ENCODE results near the gene ZCCHC10. TPM values are rescaled to one million over a fixed set of nuclear protein-coding genes. Genes with fewer than 3 reads are reported as not detected.

The ZCCHC10 gene
- total and polyA plus RNA-seq, 4 donors, result 5.1 to 24.2 (median 9.8) TPM

DNA sequence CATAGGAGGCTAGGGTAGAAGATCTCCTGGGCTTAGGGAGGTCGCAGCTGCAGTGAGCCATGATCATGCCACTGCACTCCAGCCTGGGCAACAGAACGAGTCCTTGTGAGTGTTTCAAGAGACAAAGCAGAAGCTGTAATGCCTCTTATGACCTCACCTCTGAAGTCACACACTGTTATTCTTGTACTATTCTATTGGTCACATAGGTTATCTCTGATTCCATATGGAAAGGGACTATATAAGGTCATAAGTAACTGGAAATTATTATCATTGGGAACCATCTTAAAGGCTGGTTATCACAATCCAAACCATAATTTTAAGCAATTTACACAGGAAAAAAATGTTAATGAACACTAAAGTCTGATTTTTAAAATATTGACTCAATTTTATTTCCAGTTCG, 45.1 kb downstream of the ZCCHC10 start (continued):
- TF ChIP-seq, protein P1, sequence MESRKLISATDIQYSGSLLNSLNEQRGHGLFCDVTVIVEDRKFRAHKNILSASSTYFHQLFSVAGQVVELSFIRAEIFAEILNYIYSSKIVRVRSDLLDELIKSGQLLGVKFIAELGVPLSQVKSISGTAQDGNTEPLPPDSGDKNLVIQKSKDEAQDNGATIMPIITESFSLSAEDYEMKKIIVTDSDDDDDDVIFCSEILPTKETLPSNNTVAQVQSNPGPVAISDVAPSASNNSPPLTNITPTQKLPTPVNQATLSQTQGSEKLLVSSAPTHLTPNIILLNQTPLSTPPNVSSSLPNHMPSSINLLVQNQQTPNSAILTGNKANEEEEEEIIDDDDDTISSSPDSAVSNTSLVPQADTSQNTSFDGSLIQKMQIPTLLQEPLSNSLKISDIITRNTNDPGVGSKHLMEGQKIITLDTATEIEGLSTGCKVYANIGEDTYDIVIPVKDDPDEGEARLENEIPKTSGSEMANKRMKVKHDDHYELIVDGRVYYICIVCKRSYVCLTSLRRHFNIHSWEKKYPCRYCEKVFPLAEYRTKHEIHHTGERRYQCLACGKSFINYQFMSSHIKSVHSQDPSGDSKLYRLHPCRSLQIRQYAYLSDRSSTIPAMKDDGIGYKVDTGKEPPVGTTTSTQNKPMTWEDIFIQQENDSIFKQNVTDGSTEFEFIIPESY (IDR thresholded peaks at IDR 0.05), result no peak

DNA sequence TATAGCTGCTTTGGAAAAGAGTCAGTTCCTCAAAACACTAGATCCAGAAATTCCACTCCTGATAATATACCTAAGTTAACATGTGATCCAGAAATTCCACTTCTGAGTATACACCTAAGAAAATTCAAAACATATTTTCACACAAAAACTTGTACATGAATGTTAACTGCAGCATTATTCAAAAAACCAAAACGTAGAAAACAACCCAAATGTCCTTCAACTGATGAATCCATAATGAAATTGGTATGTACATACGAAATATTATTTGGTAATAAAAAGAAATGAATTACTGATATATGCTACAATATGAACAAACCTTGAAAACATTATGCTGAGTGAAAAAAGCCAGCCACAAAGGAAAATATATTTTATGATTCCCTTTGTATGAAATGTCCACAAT, 46.4 kb downstream of the ZCCHC10 start:
- 71% methylated on average over 2 of the region's 2 CpGs for WGBS

More for the DNA sequence above, 46.4 kb downstream of the ZCCHC10 start:
- Histone ChIP-seq H3K4me3 (ENCODE audit: low read depth in 1 of 3, low read length in 3 of 3) (no peak overlapping the region), H3K36me3 (ENCODE audit: control insufficient read depth in 4 of 4, insufficient read depth in 3 of 4, low read depth in 1 of 4, low read length in 3 of 4) (no peaks in the 10 kb centered on the region), H3K4me1 (ENCODE audit: control insufficient read depth in 4 of 4, insufficient read depth in 4 of 4, low read length in 3 of 4) (no peaks in the 10 kb centered on the region), H3K9ac (ENCODE audit: low read depth in 1 of 2, low read length in 2 of 2) (no peak overlapping the region), H3K27me3 (ENCODE audit: control insufficient read depth in 4 of 4, insufficient read depth in 4 of 4, low read length in 3 of 4) (no peaks in the 10 kb centered on the region), H3K27ac (ENCODE audit: low read depth in 1 of 2, low read length in 2 of 2) (no peak overlapping the region), H3K9me3 (ENCODE audit: control insufficient read depth in 4 of 4, low read length in 3 of 4) (no peaks in the 10 kb centered on the region)
- TF ChIP-seq FOXA1 (IDR thresholded peaks at IDR 0.05) (no peak), YY1 (IDR thresholded peaks at IDR 0.05) (no peak), GABPA (IDR thresholded peaks at IDR 0.05 in 1 of 2, conservative IDR thresholded peaks at IDR 0.05 in 1 of 2) (no peak), TAF1 (conservative IDR thresholded peaks at IDR 0.05) (no peak), RXRA (IDR thresholded peaks at IDR 0.05) (no peak), FOXA2 (IDR thresholded peaks at IDR 0.05) (no peak), SP1 (IDR thresholded peaks at IDR 0.05) (no peak), HNF4G (IDR thresholded peaks at IDR 0.05) (no peak), RAD21 (IDR thresholded peaks at IDR 0.05) (no peak), EGR1 (IDR thresholded peaks at IDR 0.05; ENCODE audit: low read depth in 2 of 2) (no peak), JUND (IDR thresholded peaks at IDR 0.05) (no peak), HNF4A (conservative IDR thresholded peaks at IDR 0.05) (no peak), NR2F2 (IDR thresholded peaks at IDR 0.05) (no peak), ATF3 (IDR thresholded peaks at IDR 0.05) (no peak)
- TF ChIP-seq, protein P2, sequence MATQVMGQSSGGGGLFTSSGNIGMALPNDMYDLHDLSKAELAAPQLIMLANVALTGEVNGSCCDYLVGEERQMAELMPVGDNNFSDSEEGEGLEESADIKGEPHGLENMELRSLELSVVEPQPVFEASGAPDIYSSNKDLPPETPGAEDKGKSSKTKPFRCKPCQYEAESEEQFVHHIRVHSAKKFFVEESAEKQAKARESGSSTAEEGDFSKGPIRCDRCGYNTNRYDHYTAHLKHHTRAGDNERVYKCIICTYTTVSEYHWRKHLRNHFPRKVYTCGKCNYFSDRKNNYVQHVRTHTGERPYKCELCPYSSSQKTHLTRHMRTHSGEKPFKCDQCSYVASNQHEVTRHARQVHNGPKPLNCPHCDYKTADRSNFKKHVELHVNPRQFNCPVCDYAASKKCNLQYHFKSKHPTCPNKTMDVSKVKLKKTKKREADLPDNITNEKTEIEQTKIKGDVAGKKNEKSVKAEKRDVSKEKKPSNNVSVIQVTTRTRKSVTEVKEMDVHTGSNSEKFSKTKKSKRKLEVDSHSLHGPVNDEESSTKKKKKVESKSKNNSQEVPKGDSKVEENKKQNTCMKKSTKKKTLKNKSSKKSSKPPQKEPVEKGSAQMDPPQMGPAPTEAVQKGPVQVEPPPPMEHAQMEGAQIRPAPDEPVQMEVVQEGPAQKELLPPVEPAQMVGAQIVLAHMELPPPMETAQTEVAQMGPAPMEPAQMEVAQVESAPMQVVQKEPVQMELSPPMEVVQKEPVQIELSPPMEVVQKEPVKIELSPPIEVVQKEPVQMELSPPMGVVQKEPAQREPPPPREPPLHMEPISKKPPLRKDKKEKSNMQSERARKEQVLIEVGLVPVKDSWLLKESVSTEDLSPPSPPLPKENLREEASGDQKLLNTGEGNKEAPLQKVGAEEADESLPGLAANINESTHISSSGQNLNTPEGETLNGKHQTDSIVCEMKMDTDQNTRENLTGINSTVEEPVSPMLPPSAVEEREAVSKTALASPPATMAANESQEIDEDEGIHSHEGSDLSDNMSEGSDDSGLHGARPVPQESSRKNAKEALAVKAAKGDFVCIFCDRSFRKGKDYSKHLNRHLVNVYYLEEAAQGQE (IDR thresholded peaks at IDR 0.05), result no peak
- TF ChIP-seq, protein P3, sequence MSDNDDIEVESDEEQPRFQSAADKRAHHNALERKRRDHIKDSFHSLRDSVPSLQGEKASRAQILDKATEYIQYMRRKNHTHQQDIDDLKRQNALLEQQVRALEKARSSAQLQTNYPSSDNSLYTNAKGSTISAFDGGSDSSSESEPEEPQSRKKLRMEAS (IDR thresholded peaks at IDR 0.05), result no peak
- TF ChIP-seq, protein P1 (IDR thresholded peaks at IDR 0.05), result no peak
- TF ChIP-seq, protein P4, sequence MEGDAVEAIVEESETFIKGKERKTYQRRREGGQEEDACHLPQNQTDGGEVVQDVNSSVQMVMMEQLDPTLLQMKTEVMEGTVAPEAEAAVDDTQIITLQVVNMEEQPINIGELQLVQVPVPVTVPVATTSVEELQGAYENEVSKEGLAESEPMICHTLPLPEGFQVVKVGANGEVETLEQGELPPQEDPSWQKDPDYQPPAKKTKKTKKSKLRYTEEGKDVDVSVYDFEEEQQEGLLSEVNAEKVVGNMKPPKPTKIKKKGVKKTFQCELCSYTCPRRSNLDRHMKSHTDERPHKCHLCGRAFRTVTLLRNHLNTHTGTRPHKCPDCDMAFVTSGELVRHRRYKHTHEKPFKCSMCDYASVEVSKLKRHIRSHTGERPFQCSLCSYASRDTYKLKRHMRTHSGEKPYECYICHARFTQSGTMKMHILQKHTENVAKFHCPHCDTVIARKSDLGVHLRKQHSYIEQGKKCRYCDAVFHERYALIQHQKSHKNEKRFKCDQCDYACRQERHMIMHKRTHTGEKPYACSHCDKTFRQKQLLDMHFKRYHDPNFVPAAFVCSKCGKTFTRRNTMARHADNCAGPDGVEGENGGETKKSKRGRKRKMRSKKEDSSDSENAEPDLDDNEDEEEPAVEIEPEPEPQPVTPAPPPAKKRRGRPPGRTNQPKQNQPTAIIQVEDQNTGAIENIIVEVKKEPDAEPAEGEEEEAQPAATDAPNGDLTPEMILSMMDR (IDR thresholded peaks at IDR 0.05; ENCODE audit: low read depth, low read length, missing input control), result no peak
- DNase-seq (ENCODE audit: low spot score), result no peak

All from liver (tissue), 9 donors.